H9 (cell line): ENCODE data around the gene TEX38. TPM values are rescaled to one million over a fixed set of nuclear protein-coding genes. Genes with fewer than 3 reads are reported as not detected.
"Not testable (repeated sequence)": the region's sequence is repeated elsewhere in the genome, so short reads cannot be mapped to it uniquely, and the experiment has no call there.

Experiments
- DNase-seq: peaks from one replicate; pipeline ENCODE4 v3.0.0-alpha.2; 2017
- H2AFZ ChIP-seq: one replicate; pipeline ENCODE4 v1.6.1; 2013; ENCODE audit warnings: mild to moderate bottlenecking, low read length, control low read depth, moderate library complexity
- H2AK5ac ChIP-seq: 2 replicates; pipeline ENCODE4 v1.6.1; 2013; ENCODE audit warnings: low read length, control low read depth, mixed read lengths; ENCODE audit not compliant: insufficient read length
- H2BK120ac ChIP-seq: one replicate; pipeline ENCODE4 v1.6.1; 2013; ENCODE audit warnings: low read depth, mild to moderate bottlenecking, low read length, control low read depth, inconsistent platforms; ENCODE audit not compliant: poor library complexity, severe bottlenecking
- H2BK12ac ChIP-seq: 2 replicates; pipeline ENCODE4 v1.6.1; 2013; ENCODE audit warnings: low read length, control low read depth, mixed read lengths, low read depth; ENCODE audit not compliant: insufficient read length
- H2BK15ac ChIP-seq: 2 replicates; pipeline ENCODE4 v1.6.1; 2013; ENCODE audit warnings: low read depth, low read length, control low read depth
- H2BK20ac ChIP-seq: one replicate; pipeline ENCODE4 v1.6.1; 2013; ENCODE audit warnings: low read depth, mild to moderate bottlenecking, low read length, control low read depth, inconsistent platforms; ENCODE audit not compliant: poor library complexity, severe bottlenecking
- H2BK5ac ChIP-seq: 2 replicates; pipeline ENCODE4 v1.6.1; 2013; ENCODE audit warnings: low read length, control low read depth, mixed read lengths; ENCODE audit not compliant: insufficient read length
- H3K14ac ChIP-seq: 2 replicates; pipeline ENCODE4 v1.6.1; 2013; ENCODE audit warnings: low read length, control low read depth; ENCODE audit not compliant: insufficient read depth
- H3K18ac ChIP-seq: 2 replicates; pipeline ENCODE4 v1.6.1; 2013; ENCODE audit warnings: low read depth, mild to moderate bottlenecking, mixed read lengths, low read length, control low read depth; ENCODE audit not compliant: insufficient read length
- H3K23ac ChIP-seq: 2 replicates; pipeline ENCODE4 v1.6.1; 2013; ENCODE audit warnings: low read length, control low read depth, mixed read lengths, low read depth; ENCODE audit not compliant: insufficient read length
- H3K23me2 ChIP-seq: 2 replicates; pipeline ENCODE4 v1.6.1; 2013; ENCODE audit warnings: low read depth, mild to moderate bottlenecking, mixed read lengths, low read length, control low read depth; ENCODE audit not compliant: insufficient read length, poor library complexity, severe bottlenecking
- H3K27ac ChIP-seq: 2 replicates; pipeline ENCODE4 v1.5.1; 2013; ENCODE audit warnings: low read length, control low read depth, mixed read lengths, low read depth; ENCODE audit not compliant: insufficient read length
- H3K27me3 ChIP-seq: 2 replicates; pipeline ENCODE4 v1.6.1; 2013; ENCODE audit warnings: low read length, control low read depth, inconsistent platforms; ENCODE audit not compliant: insufficient read depth
- H3K4ac ChIP-seq: 2 replicates; pipeline ENCODE4 v1.6.1; 2013; ENCODE audit warnings: low read depth, mild to moderate bottlenecking, control low read depth, inconsistent platforms, low read length, moderate library complexity
- H3K4me1 ChIP-seq: 2 replicates; pipeline ENCODE4 v1.6.1; 2013; ENCODE audit warnings: low read length, control low read depth, inconsistent platforms; ENCODE audit not compliant: insufficient read depth
- H3K4me2 ChIP-seq: 2 replicates; pipeline ENCODE4 v1.6.1; 2013; ENCODE audit warnings: low read length, control low read depth, mixed read lengths; ENCODE audit not compliant: insufficient read length, insufficient read depth
- H3K56ac ChIP-seq: 2 replicates; pipeline ENCODE4 v1.6.1; 2013; ENCODE audit warnings: low read depth, mild to moderate bottlenecking, mixed read lengths, low read length, control low read depth; ENCODE audit not compliant: insufficient read length
- H3K79me1 ChIP-seq: 2 replicates; pipeline ENCODE4 v1.6.1; 2013; ENCODE audit warnings: low read depth, mild to moderate bottlenecking, moderate library complexity, low read length, control low read depth, inconsistent platforms; ENCODE audit not compliant: insufficient read depth, poor library complexity, severe bottlenecking
- H3K79me2 ChIP-seq: 2 replicates; pipeline ENCODE4 v1.6.1; 2013; ENCODE audit warnings: low read length, control low read depth, inconsistent platforms; ENCODE audit not compliant: insufficient read depth
- H3K9ac ChIP-seq: 2 replicates; pipeline ENCODE4 v1.6.1; 2013; ENCODE audit warnings: low read length, control low read depth, mixed read lengths; ENCODE audit not compliant: insufficient read length; ENCODE audit errors: extremely low read depth
- H3K9me3 ChIP-seq: one replicate; pipeline ENCODE4 v1.6.1; 2013; ENCODE audit warnings: low read depth, low read length, inconsistent platforms; ENCODE audit not compliant: control insufficient read depth
- H3T11ph ChIP-seq: one replicate; pipeline ENCODE4 v1.6.1; 2013; ENCODE audit warnings: mild to moderate bottlenecking, low read length, control low read depth, inconsistent platforms
- H4K20me1 ChIP-seq: one replicate; pipeline ENCODE4 v1.6.1; 2013; ENCODE audit not compliant: control insufficient read depth, insufficient read length, insufficient read depth
- H4K5ac ChIP-seq: 2 replicates; pipeline ENCODE4 v1.6.1; 2013; ENCODE audit warnings: low read depth, mild to moderate bottlenecking, mixed read lengths, low read length, control low read depth; ENCODE audit not compliant: insufficient read length
- H4K8ac ChIP-seq: replicated peaks from 2 replicates; pipeline ENCODE4 v1.6.1; 2013; ENCODE audit warnings: low read length, control low read depth, mixed read lengths, low read depth; ENCODE audit not compliant: insufficient read length
- H4K91ac ChIP-seq: 2 replicates; pipeline ENCODE4 v1.6.1; 2013; ENCODE audit warnings: low read depth, mild to moderate bottlenecking, moderate library complexity, mixed read lengths, low read length, control low read depth; ENCODE audit not compliant: insufficient read length
- H3K27ac Mint-ChIP-seq, 3 experiments: 2 replicates in 2 of 3; 3 replicates in 1 of 3; pipeline ENCODE4 v1.8.0; 2020 to 2021; ENCODE audit warnings: mixed read lengths in 3 of 3, mild to moderate bottlenecking in 1 of 3, moderate library complexity in 1 of 3
- H3K27me3 Mint-ChIP-seq: 2 replicates; pipeline ENCODE4 v1.8.0; 2021; ENCODE audit warnings: low read depth, mild to moderate bottlenecking, moderate library complexity, mixed read lengths
- H3K36me3 Mint-ChIP-seq, 3 experiments: 2 replicates in 2 of 3; 3 replicates in 1 of 3; pipeline ENCODE4 v1.8.0; 2020 to 2021; ENCODE audit warnings: low read depth in 3 of 3, mixed read lengths in 3 of 3; ENCODE audit not compliant: insufficient read depth in 1 of 3
- H3K4me1 Mint-ChIP-seq, 2 experiments: 2 replicates each; pipeline ENCODE4 v1.8.0; 2020; ENCODE audit warnings: mixed read lengths in 2 of 2
- H3K4me3 Mint-ChIP-seq, 2 experiments: 2 replicates in 1 of 2; 3 replicates in 1 of 2; pipeline ENCODE4 v1.8.0; 2020 to 2021; ENCODE audit warnings: mild to moderate bottlenecking in 2 of 2, mixed read lengths in 2 of 2, moderate library complexity in 1 of 2
- H3K9me3 Mint-ChIP-seq, 2 experiments: 2 replicates in 1 of 2; 3 replicates in 1 of 2; pipeline ENCODE4 v1.8.0; 2020; ENCODE audit warnings: mild to moderate bottlenecking in 2 of 2, mixed read lengths in 2 of 2, moderate library complexity in 1 of 2
- WGBS: extraction: QIAGEN DNeasy Blood & Tissue Kit; methylation state at CpG from one replicate; pipeline ENCODE4 v1.1.7; 2013; ENCODE audit warnings: missing lambda C conversion rate, low lambda C conversion rate, mixed read lengths; ENCODE audit not compliant: insufficient read length; ENCODE audit errors: extremely low coverage; 5-methylcytosine and 5-hydroxymethylcytosine counted together
- total RNA-seq: library from RNA; stranded (reverse); gene quantifications from 2 replicates; pipeline ENCODE4 v1.2.1, GENCODE V29; 2021
- TF ChIP-seq, protein P1 (sequence below): fragments of 200-600 bp; sonication (generic); conservative IDR thresholded peaks from 3 replicates; pipeline ENCODE4 v1.8.0; 2021; ENCODE audit warnings: antibody characterized with exemption, mild to moderate bottlenecking

The TEX38 gene
- total RNA-seq, 1 experiment from 2014 or later = not detected

DNA sequence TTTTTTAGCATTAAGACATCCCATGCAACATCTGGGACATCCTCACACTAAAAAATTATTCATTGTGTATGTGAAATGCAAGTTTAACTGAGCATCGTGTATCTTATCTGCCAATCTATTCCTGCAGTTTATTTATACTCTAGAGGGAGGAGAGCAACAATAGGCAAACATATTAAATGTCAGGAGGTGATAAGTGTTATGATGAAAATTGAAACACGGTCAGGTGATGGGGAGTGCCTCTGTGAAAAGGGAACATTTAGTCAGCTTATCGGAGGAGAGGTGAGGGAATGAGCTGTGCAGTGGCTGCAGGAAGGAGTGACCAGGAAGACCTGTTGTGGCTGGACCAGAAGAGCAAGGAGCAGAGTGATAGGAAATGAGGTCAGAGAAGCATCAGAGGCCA is 48.0 kb downstream of the TEX38 start:
- no peak overlapping the region for H3K18ac ChIP-seq
- no peak overlapping the region for H4K8ac ChIP-seq
- Mint-ChIP-seq H3K9me3 (no peaks in the 10 kb centered on the region), H3K27ac (no peak overlapping the region), H3K4me1 (peaks cover 24 to 25% of the 10 kb centered on the region in 2 experiments), H3K4me3 (peak overlapping the region; percentile 92 to 96), H3K27me3 (peaks cover 6% of the 10 kb centered on the region; the same call in 1 of the 2 replicates), H3K36me3 (peaks cover 3 to 29% (median 15%) of the 10 kb centered on the region in 3 experiments; a peak in 5 of 7 replicates)
- H3K79me2 ChIP-seq = peaks cover 15% of the 10 kb centered on the region
- H2BK120ac ChIP-seq = no peak overlapping the region
- no peak overlapping the region for H2AFZ ChIP-seq
- TF ChIP-seq, protein P1, sequence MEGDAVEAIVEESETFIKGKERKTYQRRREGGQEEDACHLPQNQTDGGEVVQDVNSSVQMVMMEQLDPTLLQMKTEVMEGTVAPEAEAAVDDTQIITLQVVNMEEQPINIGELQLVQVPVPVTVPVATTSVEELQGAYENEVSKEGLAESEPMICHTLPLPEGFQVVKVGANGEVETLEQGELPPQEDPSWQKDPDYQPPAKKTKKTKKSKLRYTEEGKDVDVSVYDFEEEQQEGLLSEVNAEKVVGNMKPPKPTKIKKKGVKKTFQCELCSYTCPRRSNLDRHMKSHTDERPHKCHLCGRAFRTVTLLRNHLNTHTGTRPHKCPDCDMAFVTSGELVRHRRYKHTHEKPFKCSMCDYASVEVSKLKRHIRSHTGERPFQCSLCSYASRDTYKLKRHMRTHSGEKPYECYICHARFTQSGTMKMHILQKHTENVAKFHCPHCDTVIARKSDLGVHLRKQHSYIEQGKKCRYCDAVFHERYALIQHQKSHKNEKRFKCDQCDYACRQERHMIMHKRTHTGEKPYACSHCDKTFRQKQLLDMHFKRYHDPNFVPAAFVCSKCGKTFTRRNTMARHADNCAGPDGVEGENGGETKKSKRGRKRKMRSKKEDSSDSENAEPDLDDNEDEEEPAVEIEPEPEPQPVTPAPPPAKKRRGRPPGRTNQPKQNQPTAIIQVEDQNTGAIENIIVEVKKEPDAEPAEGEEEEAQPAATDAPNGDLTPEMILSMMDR = no peak
- no peak overlapping the region for H2BK20ac ChIP-seq
- peak overlapping the region; percentile 36 for H3K4me2 ChIP-seq
- peaks cover 8% of the 10 kb centered on the region for H3K23me2 ChIP-seq
- no peak overlapping the region for H3K56ac ChIP-seq
- no peak overlapping the region for H2BK15ac ChIP-seq
- no peak overlapping the region for H2BK5ac ChIP-seq
- H3K9ac ChIP-seq = no peak overlapping the region
- no peak overlapping the region for H3K23ac ChIP-seq
- H3K4me1 ChIP-seq = peaks cover 10% of the 10 kb centered on the region; the same call in 1 of the 2 replicates
- H4K5ac ChIP-seq = no peak overlapping the region
- no peaks in the 10 kb centered on the region for H4K20me1 ChIP-seq
- no peak overlapping the region for H2AK5ac ChIP-seq
- no peak overlapping the region for H2BK12ac ChIP-seq
- H3K79me1 ChIP-seq = peaks cover 16% of the 10 kb centered on the region
- H3K4ac ChIP-seq = no peak overlapping the region
- H4K91ac ChIP-seq = no peak overlapping the region
- no peak overlapping the region for H3K14ac ChIP-seq
- H3K9me3 ChIP-seq = no peaks in the 10 kb centered on the region
- DNase-seq = peak; percentile 29
- H3K27ac ChIP-seq = no peak overlapping the region
- no peaks in the 10 kb centered on the region for H3K27me3 ChIP-seq
- no CpG with 5 or more reads among the region's 3 CpGs for WGBS
- no peak overlapping the region for H3T11ph ChIP-seq

DNA sequence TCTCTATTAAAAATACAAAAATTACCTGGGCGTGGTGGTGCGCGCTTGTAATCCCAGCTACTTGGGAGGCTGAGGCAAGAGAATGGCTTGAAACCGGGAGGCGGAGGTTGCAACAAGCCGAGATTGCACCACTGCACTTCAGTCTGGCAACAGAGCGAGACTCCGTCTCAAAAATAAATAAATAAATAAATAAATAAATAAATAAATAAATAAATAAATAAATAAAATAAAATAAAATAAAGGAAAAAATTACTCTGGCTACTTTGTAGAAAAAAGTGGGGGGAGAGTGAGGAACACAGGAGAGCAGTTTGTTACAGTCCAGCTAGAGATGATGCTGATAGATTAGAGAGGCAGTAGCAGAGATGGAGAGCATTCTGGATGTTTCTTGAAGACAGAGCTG is 48.7 kb downstream of the TEX38 start:
- H3K4ac ChIP-seq, H4K91ac ChIP-seq, H2BK12ac ChIP-seq, H3K27me3 ChIP-seq, H3K14ac ChIP-seq, H4K20me1 ChIP-seq, H2AK5ac ChIP-seq, H4K5ac ChIP-seq, DNase-seq, H3K4me3 Mint-ChIP-seq, H2BK20ac ChIP-seq, H3K27ac ChIP-seq, H3K9me3 ChIP-seq, H3K23ac ChIP-seq, H3K9ac ChIP-seq, H3K18ac ChIP-seq, H3K23me2 ChIP-seq, H3K27me3 Mint-ChIP-seq, H3K56ac ChIP-seq, H3K9me3 Mint-ChIP-seq, H2BK5ac ChIP-seq, H2AFZ ChIP-seq, H4K8ac ChIP-seq, H3K4me2 ChIP-seq, H2BK120ac ChIP-seq, H3K27ac Mint-ChIP-seq, H3T11ph ChIP-seq, H2BK15ac ChIP-seq: not testable (repeated sequence)
- Mint-ChIP-seq H3K36me3 (peaks cover 3 to 23% (median 9%) of the 10 kb centered on the region in 3 experiments; a peak in 5 of 7 replicates), H3K4me1 (peaks cover 28 to 29% of the 10 kb centered on the region in 2 experiments)
- peaks cover 13% of the 10 kb centered on the region; the same call in 1 of the 2 replicates for H3K4me1 ChIP-seq
- peaks cover 16% of the 10 kb centered on the region for H3K79me1 ChIP-seq
- no CpG with 5 or more reads among the region's 8 CpGs for WGBS
- H3K79me2 ChIP-seq = peaks cover 15% of the 10 kb centered on the region
